Fibroblast of peridontal ligament (primary cell): ENCODE results near the gene PFN4.

Experiments used
- DNase-seq: peaks from one replicate; pipeline ENCODE4 v3.0.0-alpha.2; 2010; ENCODE audit errors: extremely low read depth

The PFN4 gene, protein sequence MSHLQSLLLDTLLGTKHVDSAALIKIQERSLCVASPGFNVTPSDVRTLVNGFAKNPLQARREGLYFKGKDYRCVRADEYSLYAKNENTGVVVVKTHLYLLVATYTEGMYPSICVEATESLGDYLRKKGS

GRCh38 chr2:24123195-24123921, at the start of gene PFN4, which contains the start of gene FAM228B:
Gene PFN4, minus strand, starts transcription at chr2:24123334. Its CDS starts 799 bp downstream, at chr2:24122535.
Gene FAM228B, plus strand, starts transcription at chr2:24123469. Its CDS starts 893 bp downstream, at chr2:24124362.
- DNase-seq = peak; percentile 71

GRCh38 chr2:24169023-24169422, 45.9 kb upstream of the PFN4 start:
- DNase-seq = no peak

GRCh38 chr2:24164416-24164973, 41.4 kb upstream of the PFN4 start:
- no peak for DNase-seq

DNA sequence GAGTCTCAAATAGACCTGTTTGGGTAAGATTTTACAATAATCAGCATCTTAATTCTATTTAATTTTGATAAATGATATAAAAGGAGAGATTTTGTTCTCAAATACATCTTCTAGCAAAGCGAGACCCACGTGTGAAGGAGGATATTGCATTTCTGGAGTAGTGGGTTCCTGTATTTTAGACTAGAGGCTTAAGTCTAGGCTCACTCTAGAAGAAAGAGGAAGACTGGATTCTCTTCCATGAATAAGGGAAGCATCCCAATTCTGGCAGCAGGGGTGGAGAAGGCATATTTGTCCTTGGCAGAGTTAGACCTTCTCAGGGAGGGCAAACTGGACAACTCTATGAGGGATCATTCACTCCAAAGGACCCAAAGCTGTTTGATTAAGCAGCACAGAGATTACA, 40.5 kb upstream of the PFN4 start:
- no peak for DNase-seq

- no peak for DNase-seq
Observed at GRCh38 chr2:24163186-24163585, 40.1 kb upstream of the PFN4 start.

GRCh38 chr2:24162494-24162893, 39.4 kb upstream of the PFN4 start:
- no peak for DNase-seq

- DNase-seq = no peak
Observed at GRCh38 chr2:24160761-24161160, 37.6 kb upstream of the PFN4 start.

DNA sequence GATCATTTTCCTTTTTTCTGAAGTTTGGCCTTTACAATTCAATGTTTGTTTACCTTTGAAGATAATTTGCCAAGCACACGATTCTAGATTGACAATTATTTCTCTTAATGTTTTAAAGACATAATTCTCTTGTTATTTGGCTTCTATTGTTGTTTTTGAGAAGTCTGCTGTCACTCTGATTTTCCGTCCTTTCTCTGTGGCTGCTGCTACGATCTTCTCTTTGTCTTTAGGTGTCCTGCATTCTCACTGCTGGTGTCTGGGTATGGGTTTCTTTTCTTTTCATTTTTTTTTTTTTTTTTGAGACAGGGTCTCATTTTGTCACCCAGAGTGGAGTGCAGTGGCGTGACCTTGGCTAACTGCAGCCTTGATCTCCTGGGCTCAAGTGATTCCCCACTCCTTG, 36.6 kb upstream of the PFN4 start:
- no peak for DNase-seq

DNA sequence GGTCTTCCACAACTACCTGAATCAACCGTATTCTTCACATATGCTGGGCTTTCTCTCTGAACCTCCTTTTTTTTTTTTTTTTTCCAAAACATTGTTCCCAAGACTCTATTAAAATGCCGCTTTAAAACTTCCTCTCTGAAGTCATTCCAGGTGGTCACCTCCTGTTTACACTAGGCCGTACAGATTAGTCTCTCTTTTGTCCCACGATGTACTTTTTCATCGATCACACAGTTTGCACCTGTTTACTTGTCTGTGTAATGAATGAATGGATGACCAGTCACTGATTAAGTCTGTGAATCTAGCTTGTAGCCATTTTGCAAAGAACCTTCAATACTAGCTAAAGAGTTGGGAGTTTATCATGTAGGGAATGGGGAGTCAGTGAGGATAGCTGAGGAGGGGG, 35.0 kb upstream of the PFN4 start:
- DNase-seq = no peak

DNA sequence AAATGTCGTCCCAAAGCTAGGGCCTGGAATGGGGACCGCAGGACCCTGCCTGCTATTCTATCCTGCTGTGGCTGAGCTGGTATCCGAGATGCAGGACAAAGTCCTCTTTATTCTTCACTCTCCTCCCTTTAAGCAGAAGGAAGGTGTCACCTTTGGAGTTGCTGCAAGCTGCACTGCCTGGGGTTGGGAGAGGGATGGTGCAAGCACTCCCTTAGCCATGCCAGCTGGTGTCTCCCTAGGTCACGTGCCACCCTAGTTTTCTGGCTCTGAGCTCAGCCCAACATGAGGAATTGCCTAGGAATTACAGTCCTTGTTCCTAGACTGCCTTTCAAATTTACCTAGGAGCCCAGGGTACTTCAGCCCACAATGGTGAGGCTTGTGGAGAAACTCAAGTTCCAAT, 30.3 kb upstream of the PFN4 start:
- DNase-seq = no peak

DNA sequence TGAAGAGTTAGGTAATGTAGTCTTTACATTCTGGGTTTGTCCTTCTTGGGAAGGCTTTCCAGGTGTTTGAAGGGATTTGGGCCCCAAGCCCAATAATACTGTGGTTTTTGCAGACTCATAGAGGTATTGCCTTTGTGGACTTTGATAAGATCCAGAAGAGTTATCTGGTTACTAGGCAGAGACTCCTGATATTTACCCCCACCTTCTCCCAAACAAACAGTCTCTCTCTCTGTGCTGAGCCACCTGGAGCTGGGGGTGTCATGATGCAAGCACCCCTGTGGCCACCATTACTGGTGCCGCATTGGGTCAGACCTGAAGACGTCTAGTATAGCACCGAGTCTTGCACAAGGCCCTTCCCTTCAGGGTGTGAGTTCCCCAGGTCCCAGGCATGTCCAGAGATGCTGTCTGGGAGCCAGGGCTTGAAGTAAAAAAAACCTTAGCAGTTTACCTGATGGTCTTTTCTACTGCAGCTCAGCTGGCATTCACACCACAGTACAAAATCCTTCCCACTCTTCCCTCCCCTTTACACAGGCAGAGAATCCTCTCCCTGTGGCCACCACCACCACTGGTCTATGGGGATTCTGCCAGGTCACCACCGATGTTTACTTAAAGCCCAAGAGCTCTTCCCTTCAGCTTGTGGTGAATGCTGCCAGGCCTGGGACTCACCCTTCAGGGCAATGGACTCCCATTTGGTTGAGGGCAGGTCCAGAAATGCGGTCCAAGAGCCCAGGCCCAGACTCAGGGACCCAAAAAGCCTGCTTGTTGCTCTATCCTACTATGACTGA, 29.5 kb upstream of the PFN4 start:
- no peak for DNase-seq

DNA sequence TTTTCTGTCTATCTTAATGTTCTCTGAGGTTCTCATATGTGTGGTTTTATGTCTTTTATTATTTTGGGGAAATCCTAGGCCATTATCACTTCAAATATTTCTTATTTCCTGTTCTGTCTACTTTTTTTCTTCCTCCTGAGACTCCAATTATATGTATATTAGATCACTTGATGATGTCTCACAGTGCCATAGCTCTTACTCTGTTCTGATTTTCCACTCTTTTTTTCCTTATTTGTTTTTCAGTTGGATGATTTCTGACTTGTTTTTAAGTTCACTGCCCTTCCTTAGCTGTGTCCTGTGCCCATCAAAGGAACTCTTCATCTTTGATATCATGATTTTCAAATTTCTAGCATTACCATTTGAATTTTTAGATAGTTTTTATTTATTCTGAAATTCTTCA, 24.2 kb upstream of the PFN4 start:
- peak; percentile 3 for DNase-seq

- peak; percentile 19 for DNase-seq
Observed at GRCh38 chr2:24140305-24140704, 17.2 kb upstream of the PFN4 start.

DNA sequence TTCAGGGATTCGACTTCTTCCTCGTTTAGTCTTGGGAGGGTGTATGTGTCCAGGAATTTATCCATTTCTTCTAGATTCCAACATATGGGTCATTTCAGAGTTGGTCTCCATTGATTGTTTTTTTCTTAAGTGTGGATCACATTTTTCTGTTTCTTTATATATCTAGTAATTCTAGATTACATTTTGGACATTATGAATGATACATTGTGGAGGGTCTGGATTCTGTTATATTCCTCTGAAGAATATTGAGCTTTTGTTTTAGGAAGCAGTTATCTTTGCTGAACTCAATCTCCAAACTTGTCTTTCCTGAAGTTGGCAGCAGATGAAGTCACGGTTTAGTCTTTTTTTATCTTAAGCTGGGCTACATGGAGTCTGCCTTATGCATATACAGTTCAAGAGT, 9.4 kb upstream of the PFN4 start:
- DNase-seq = no peak

- DNase-seq = peak; percentile 8
Observed at GRCh38 chr2:24125956-24126355, 2.8 kb upstream of the PFN4 start.

GRCh38 chr2:24123922-24124580, 917 bp upstream of the PFN4 start:
- peak; percentile 61 for DNase-seq

- peak; percentile 28 for DNase-seq
Observed at GRCh38 chr2:24122366-24123194, 554 bp downstream of the PFN4 start.

DNA sequence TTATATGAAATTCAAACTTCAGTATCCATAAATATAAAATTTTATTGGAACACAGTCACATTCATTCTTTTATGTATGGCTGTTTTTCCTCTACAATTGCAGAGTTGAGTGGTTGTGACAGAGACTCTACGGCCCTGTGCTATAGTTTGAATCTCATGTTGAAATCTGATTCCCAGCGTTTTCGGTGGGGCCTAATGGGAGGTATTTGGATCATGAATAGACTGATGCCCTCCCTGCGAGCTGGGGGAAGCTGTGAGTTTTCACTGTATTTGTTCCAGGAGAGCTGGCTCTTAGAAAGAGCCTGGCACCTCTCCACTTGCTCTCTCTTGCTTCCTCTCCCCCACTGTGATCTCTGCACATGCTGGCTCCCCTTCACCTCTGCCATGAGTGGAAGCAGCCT, 1.7 kb downstream of the PFN4 start:
- DNase-seq = no peak

DNA sequence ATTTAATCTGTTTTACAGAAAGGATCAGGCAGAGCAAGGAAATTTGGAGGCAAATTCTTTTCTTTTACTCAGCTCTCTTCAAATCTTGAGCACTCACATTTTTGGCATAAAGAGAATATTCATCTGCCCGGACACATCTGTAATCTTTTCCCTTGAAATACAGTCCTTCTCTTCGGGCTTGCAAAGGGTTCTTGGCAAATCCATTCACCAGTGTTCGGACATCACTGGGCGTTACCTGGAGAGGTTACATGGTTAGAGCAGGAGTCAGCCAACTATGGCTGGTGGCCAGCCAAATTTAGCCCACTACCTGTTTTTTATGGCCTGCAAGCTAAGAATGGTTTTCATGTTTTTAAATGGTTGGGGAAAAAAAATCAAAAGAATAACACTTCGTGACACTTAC, 2.1 kb downstream of the PFN4 start:
- no peak for DNase-seq

DNA sequence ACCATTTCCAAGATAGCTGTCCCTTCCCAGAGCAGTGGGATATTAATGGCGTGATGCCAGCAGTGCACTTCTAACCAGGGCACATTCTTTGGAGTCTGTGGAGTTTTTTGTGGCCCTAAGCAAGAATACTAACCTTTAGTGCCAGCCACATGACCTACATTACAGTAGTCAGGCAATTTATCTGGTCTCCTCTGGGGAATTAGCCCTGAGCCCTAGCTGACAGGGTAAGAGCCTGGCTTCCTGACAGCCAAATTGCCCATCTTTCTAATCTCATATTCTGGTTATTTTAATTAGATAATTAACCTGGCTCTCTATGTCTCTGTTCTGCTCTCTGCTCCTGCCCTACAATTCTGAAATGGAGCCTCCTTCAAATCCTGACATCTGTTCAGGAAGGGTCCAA, 5.2 kb downstream of the PFN4 start:
- no peak for DNase-seq

DNA sequence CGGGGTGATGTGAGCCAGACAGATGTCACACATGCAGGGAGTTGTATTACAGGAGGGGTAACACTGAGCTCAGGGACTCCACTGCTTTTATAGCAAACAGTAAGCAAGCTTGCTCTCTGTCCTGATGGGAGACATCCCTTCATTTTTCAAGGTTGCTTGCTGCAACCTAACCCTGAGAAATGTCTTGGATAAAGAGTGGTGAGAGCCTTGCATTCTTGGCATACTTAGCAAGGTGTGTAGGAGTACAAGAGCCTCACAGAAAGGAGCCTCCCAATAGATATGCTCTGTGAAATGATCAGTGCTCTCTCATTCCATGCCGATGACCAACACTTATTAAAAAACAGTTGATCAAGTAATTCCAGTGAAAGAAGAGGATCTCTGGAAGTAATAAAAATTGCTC, 8.1 kb downstream of the PFN4 start:
- no peak for DNase-seq
